Measurements from ENCODE around the gene CORO7.

CORO7 gene

GRCh38 chr16:4435337-4436067 lies 19.1 kb upstream of the CORO7 start:
- Mint-ChIP-seq H3K9me3 (no peaks in the 10 kb centered on the region), H3K4me3 (no peak overlapping the region), H3K27ac (no peak overlapping the region), H3K4me1 (peaks cover 8% of the 10 kb centered on the region), H3K36me3 (peaks cover 44% of the 10 kb centered on the region), H3K27me3 (no peaks in the 10 kb centered on the region)
- CTCF ChIA-PET: no interaction called here
- DNase-seq: no peak

GRCh38 chr16:4433914-4434787 lies 17.8 kb upstream of the CORO7 start:
- H3K9me3 Mint-ChIP-seq: no peaks in the 10 kb centered on the region
- CTCF ChIA-PET: no interaction called here
- H3K36me3 Mint-ChIP-seq: peaks cover 44% of the 10 kb centered on the region
- H3K27ac Mint-ChIP-seq: no peak overlapping the region
- DNase-seq: no peak
- no peaks in the 10 kb centered on the region for H3K27me3 Mint-ChIP-seq
- H3K4me3 Mint-ChIP-seq: no peak overlapping the region
- peaks cover 2% of the 10 kb centered on the region for H3K4me1 Mint-ChIP-seq

GRCh38 chr16:4433228-4433627 lies 16.8 kb upstream of the CORO7 start:
- H3K27me3 Mint-ChIP-seq: no peaks in the 10 kb centered on the region
- no peaks in the 10 kb centered on the region for H3K9me3 Mint-ChIP-seq
- H3K27ac Mint-ChIP-seq: peak overlapping the region; percentile 24
- peaks cover 45% of the 10 kb centered on the region for H3K36me3 Mint-ChIP-seq
- no peak overlapping the region for H3K4me3 Mint-ChIP-seq
- peaks cover 4% of the 10 kb centered on the region for H3K4me1 Mint-ChIP-seq
- no peak for DNase-seq
- CTCF ChIA-PET: no interaction called here

GRCh38 chr16:4431023-4431422 lies 14.6 kb upstream of the CORO7 start:
- Mint-ChIP-seq H3K36me3 (peaks cover 43% of the 10 kb centered on the region), H3K4me3 (no peak overlapping the region), H3K27ac (no peak overlapping the region), H3K27me3 (no peaks in the 10 kb centered on the region), H3K4me1 (peaks cover 22% of the 10 kb centered on the region), H3K9me3 (no peaks in the 10 kb centered on the region)
- CTCF ChIA-PET: no interaction called here
- DNase-seq: no peak

GRCh38 chr16:4428500-4428899 lies 12.1 kb upstream of the CORO7 start:
- Mint-ChIP-seq H3K27me3 (no peaks in the 10 kb centered on the region), H3K9me3 (no peaks in the 10 kb centered on the region), H3K4me1 (peaks cover 34% of the 10 kb centered on the region), H3K27ac (no peak overlapping the region), H3K4me3 (peak overlapping the region; percentile 21), H3K36me3 (peaks cover 28% of the 10 kb centered on the region)
- DNase-seq: no peak
- CTCF ChIA-PET: interaction anchor here (1.0 kb wide), 1 partner anchor 24 kb away, joined by 3 read pairs; no protein-coding TSS in a partner anchor

- Mint-ChIP-seq H3K36me3 (peaks cover 23% of the 10 kb centered on the region), H3K27ac (peak overlapping the region; percentile 98), H3K27me3 (no peaks in the 10 kb centered on the region), H3K4me3 (peak overlapping the region; percentile 88), H3K9me3 (no peaks in the 10 kb centered on the region), H3K4me1 (peaks cover 35% of the 10 kb centered on the region)
- CTCF ChIA-PET: no interaction called here
- no peak for DNase-seq
These were observed 10.5 kb upstream of the CORO7 start for GRCh38 chr16:4426722-4427372.

- H3K27ac Mint-ChIP-seq: peak overlapping the region; percentile 98
- H3K36me3 Mint-ChIP-seq: peaks cover 21% of the 10 kb centered on the region
These were observed 9.8 kb upstream of the CORO7 start for GRCh38 chr16:4426021-4426684.

GRCh38 chr16:4425378-4426020 lies 9.1 kb upstream of the CORO7 start, which contains the start of gene DNAJA3:
Gene DNAJA3, plus strand, starts transcription at chr16:4425868. Its CDS starts 14 bp downstream, at chr16:4425882.
- peak within 1 kb of the TSS; percentile 88 for H3K4me3 Mint-ChIP-seq
- no peaks in the 10 kb centered on the region for H3K9me3 Mint-ChIP-seq
- peaks cover 19% of the 10 kb centered on the region for H3K36me3 Mint-ChIP-seq
- peak within 1 kb of the TSS; percentile 98 for H3K27ac Mint-ChIP-seq
- H3K4me1 Mint-ChIP-seq: peaks cover 35% of the 10 kb centered on the region
- H3K27me3 Mint-ChIP-seq: no peaks in the 10 kb centered on the region
- CTCF ChIA-PET: no interaction called here
- DNase-seq: peak; percentile 94

More at GRCh38 chr16:4426021-4426684, 9.8 kb upstream of the CORO7 start:
- peak overlapping the region; percentile 88 for H3K4me3 Mint-ChIP-seq
- CTCF ChIA-PET: no interaction called here
- H3K4me1 Mint-ChIP-seq: peaks cover 35% of the 10 kb centered on the region
- no peak for DNase-seq
- no peaks in the 10 kb centered on the region for H3K27me3 Mint-ChIP-seq
- no peaks in the 10 kb centered on the region for H3K9me3 Mint-ChIP-seq

- Mint-ChIP-seq H3K9me3 (no peaks in the 10 kb centered on the region), H3K4me3 (no peak overlapping the region), H3K27me3 (peaks cover 13% of the 10 kb centered on the region), H3K36me3 (no peaks in the 10 kb centered on the region), H3K27ac (no peak overlapping the region), H3K4me1 (peaks cover 20% of the 10 kb centered on the region)
- no peak for DNase-seq
- CTCF ChIA-PET: no interaction called here
These were observed 4.2 kb upstream of the CORO7 start for GRCh38 chr16:4420505-4421105.

GRCh38 chr16:4419402-4419959 lies 3.1 kb upstream of the CORO7 start:
- DNase-seq: no peak
- Mint-ChIP-seq H3K36me3 (peaks cover 6% of the 10 kb centered on the region), H3K4me1 (peaks cover 25% of the 10 kb centered on the region), H3K27me3 (peaks cover 13% of the 10 kb centered on the region), H3K4me3 (no peak overlapping the region), H3K9me3 (no peaks in the 10 kb centered on the region), H3K27ac (no peak overlapping the region)
- CTCF ChIA-PET: interaction anchor here (0.6 to 2.0 kb wide), 3 partner anchors 16 to 132 kb away, joined by 3 to 10 read pairs (median 3); no protein-coding TSS in a partner anchor

- DNase-seq: peak; percentile 86
- peaks cover 25% of the 10 kb centered on the region for H3K36me3 Mint-ChIP-seq
- peak overlapping the region; percentile 96 for H3K27ac Mint-ChIP-seq
- H3K27me3 Mint-ChIP-seq: peaks cover 13% of the 10 kb centered on the region
- no peaks in the 10 kb centered on the region for H3K9me3 Mint-ChIP-seq
- peak overlapping the region; percentile 82 for H3K4me3 Mint-ChIP-seq
- H3K4me1 Mint-ChIP-seq: peaks cover 50% of the 10 kb centered on the region
- CTCF ChIA-PET: interaction anchor here (0.6 to 6.5 kb wide), 5 partner anchors 12 to 540 kb away, joined by 3 to 38 read pairs (median 3); partner anchors contain the start of gene HMOX2
These were observed 727 bp downstream of the CORO7 start for GRCh38 chr16:4415538-4416199.

GRCh38 chr16:4414187-4414917 lies 2.0 kb downstream of the CORO7 start:
- peak; percentile 94 for DNase-seq
- CTCF ChIA-PET: interaction anchor here (1.2 to 6.5 kb wide), 3 partner anchors 10 to 92 kb away, joined by 3 to 38 read pairs (median 4); partner anchors contain the start of gene HMOX2
- peaks cover 32% of the 10 kb centered on the region for H3K36me3 Mint-ChIP-seq
- H3K4me3 Mint-ChIP-seq: peak overlapping the region; percentile 82
- peaks cover 12% of the 10 kb centered on the region for H3K27me3 Mint-ChIP-seq
- peaks cover 58% of the 10 kb centered on the region for H3K4me1 Mint-ChIP-seq
- H3K27ac Mint-ChIP-seq: peak overlapping the region; percentile 96
- H3K9me3 Mint-ChIP-seq: no peaks in the 10 kb centered on the region

Data from activated naive CD4-positive, alpha-beta T cell treated with anti-CD3 and anti-CD28 coated beads, Interleukin-2, amount 10 ng/mL, durations not matched to agents 7 days and 5 days (primary cell).